GM19372 (cell line): ENCODE data around the gene DNAH7.

ENCODE experiments used
- ATAC-seq: cut with Tn5 transposase; IDR thresholded peaks from one replicate; pipeline ENCODE4 v1.9.1; 2021; ENCODE audit warnings: mild to moderate bottlenecking, low read depth, moderate library complexity; ENCODE audit not compliant: unreplicated experiment

Gene DNAH7

GRCh38 chr2:195818526-195818925, 250.1 kb downstream of the DNAH7 start:
- ATAC-seq: no peak

GRCh38 chr2:195818106-195818505, 250.5 kb downstream of the DNAH7 start:
- no peak for ATAC-seq

GRCh38 chr2:195815083-195815482, 253.6 kb downstream of the DNAH7 start:
- no peak for ATAC-seq

GRCh38 chr2:195813421-195813820, 255.2 kb downstream of the DNAH7 start:
- no peak for ATAC-seq

- ATAC-seq: no peak
Measured at GRCh38 chr2:195810340-195811098, 258.1 kb downstream of the DNAH7 start.

- no peak for ATAC-seq
Measured at GRCh38 chr2:195808189-195808588, 260.4 kb downstream of the DNAH7 start.

GRCh38 chr2:195805283-195805976, 263.2 kb downstream of the DNAH7 start:
- no peak for ATAC-seq

GRCh38 chr2:195795879-195796278, 272.8 kb downstream of the DNAH7 start:
- ATAC-seq: no peak

- ATAC-seq: no peak
Measured at GRCh38 chr2:195793881-195794280, 274.8 kb downstream of the DNAH7 start.

GRCh38 chr2:195782156-195782555, 286.5 kb downstream of the DNAH7 start:
- no peak for ATAC-seq

GRCh38 chr2:195779491-195779890, 289.1 kb downstream of the DNAH7 start:
- ATAC-seq: no peak

- ATAC-seq: no peak
Measured at GRCh38 chr2:195769975-195770374, 298.7 kb downstream of the DNAH7 start.

GRCh38 chr2:195768431-195768830, 300.2 kb downstream of the DNAH7 start:
- ATAC-seq: no peak

- no peak for ATAC-seq
Measured at GRCh38 chr2:195766691-195767090, 301.9 kb downstream of the DNAH7 start.

GRCh38 chr2:195763866-195764265, 304.8 kb downstream of the DNAH7 start:
- ATAC-seq: no peak

- ATAC-seq: no peak
Measured at GRCh38 chr2:195759877-195760276, 308.8 kb downstream of the DNAH7 start.

- ATAC-seq: no peak
Measured at GRCh38 chr2:195758846-195759245, 309.8 kb downstream of the DNAH7 start.

- ATAC-seq: no peak
Measured at GRCh38 chr2:195756218-195756942, 312.3 kb downstream of the DNAH7 start.

- ATAC-seq: no peak
Measured at GRCh38 chr2:195741191-195741590, 327.4 kb downstream of the DNAH7 start.

GRCh38 chr2:195737511-195738325, 330.9 kb downstream of the DNAH7 start:
- no peak for ATAC-seq

GRCh38 chr2:195735347-195735746, 333.3 kb downstream of the DNAH7 start:
- ATAC-seq: no peak
